Measurements from ENCODE around the gene CARD11. TPM values are rescaled to one million over a fixed set of nuclear protein-coding genes. Genes with fewer than 3 reads are reported as not detected.

CARD11 gene
- total RNA-seq, 1 donor from 2014 or later: 11.0 TPM

- TF ChIP-seq, protein P1, sequence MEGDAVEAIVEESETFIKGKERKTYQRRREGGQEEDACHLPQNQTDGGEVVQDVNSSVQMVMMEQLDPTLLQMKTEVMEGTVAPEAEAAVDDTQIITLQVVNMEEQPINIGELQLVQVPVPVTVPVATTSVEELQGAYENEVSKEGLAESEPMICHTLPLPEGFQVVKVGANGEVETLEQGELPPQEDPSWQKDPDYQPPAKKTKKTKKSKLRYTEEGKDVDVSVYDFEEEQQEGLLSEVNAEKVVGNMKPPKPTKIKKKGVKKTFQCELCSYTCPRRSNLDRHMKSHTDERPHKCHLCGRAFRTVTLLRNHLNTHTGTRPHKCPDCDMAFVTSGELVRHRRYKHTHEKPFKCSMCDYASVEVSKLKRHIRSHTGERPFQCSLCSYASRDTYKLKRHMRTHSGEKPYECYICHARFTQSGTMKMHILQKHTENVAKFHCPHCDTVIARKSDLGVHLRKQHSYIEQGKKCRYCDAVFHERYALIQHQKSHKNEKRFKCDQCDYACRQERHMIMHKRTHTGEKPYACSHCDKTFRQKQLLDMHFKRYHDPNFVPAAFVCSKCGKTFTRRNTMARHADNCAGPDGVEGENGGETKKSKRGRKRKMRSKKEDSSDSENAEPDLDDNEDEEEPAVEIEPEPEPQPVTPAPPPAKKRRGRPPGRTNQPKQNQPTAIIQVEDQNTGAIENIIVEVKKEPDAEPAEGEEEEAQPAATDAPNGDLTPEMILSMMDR (IDR thresholded peaks at IDR 0.05; ENCODE audit: unreplicated experiment): no peak
- H3K4me1 Mint-ChIP-seq (ENCODE audit: low read depth): peaks cover 18% of the 10 kb centered on the region
- H3K27ac Mint-ChIP-seq: no peak overlapping the region
- no peak for DNase-seq (ENCODE audit: low spot score, unreplicated experiment)
- no peak overlapping the region for H3K4me3 Mint-ChIP-seq (ENCODE audit: low read depth)
- no peaks in the 10 kb centered on the region for H3K36me3 Mint-ChIP-seq (ENCODE audit: insufficient read depth)
- peaks cover 4% of the 10 kb centered on the region for H3K27me3 Mint-ChIP-seq
- H3K9me3 Mint-ChIP-seq (ENCODE audit: low read depth): peaks cover 4% of the 10 kb centered on the region
Observed at GRCh38 chr7:2982401-2982800, 61.3 kb downstream of the CARD11 start.

DNA sequence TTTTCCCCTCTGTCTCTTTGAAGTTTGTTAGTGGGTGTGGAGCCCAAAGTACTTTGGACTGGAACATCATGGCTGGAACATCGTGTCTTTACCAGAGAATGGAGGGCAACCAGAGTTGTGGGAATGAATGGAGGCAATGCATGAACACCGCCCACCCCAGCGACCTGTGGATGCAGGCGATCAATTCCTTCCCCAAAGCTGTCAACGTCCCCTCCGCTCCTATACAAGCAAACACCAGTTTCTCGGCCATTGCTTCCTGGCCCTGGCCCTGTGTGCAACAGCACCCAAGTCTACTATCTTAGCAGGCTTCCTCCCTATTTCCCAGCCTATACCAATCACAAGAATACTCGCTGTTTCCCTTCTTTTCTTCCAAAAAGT is 62.6 kb downstream of the CARD11 start:
- TF ChIP-seq, protein P1 (IDR thresholded peaks at IDR 0.05; ENCODE audit: unreplicated experiment): no peak
- Mint-ChIP-seq H3K27me3 (peaks cover 4% of the 10 kb centered on the region), H3K9me3 (ENCODE audit: low read depth) (no peaks in the 10 kb centered on the region), H3K36me3 (ENCODE audit: insufficient read depth) (no peaks in the 10 kb centered on the region), H3K27ac (no peak overlapping the region), H3K4me1 (ENCODE audit: low read depth) (peaks cover 20% of the 10 kb centered on the region), H3K4me3 (ENCODE audit: low read depth) (no peak overlapping the region)
- no peak for DNase-seq (ENCODE audit: low spot score, unreplicated experiment)

DNA sequence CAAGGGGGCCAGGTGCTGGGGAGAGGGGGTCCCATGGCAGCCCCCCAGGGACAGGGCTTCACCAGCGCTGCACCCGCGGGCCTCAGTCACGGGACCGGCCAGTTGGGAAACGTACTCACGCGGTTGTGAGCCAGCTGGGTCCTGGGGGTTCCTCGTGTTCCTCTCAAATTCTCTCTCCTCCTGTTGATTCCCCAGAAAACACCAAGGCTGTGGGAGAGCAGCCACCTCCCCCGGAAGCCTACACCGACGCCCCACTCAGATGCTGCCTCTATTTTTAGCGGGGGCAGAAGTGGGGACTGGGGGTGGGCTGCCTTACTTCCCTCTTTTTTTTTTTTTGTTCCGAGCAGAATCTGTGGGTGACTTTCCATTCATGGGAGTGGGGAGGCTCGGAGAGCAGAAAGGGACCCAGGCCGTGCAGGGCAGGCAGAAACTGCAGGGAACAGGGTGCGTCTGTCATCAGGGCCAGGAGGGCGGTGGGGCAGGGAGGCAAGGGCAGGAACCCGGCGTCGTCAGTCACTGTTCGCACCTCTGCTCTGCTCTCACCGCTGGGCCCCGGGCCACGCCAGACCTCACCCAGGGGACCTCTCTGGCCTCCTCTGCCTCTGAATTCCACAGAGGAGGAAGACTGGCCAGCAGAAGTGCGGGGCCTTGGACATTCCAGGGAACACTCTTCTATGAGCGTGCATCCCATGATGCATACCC is 63.1 kb downstream of the CARD11 start:
- Mint-ChIP-seq H3K4me3 (ENCODE audit: low read depth) (no peak overlapping the region), H3K27me3 (peaks cover 4% of the 10 kb centered on the region), H3K27ac (no peak overlapping the region), H3K4me1 (ENCODE audit: low read depth) (peaks cover 24% of the 10 kb centered on the region), H3K36me3 (ENCODE audit: insufficient read depth) (no peaks in the 10 kb centered on the region), H3K9me3 (ENCODE audit: low read depth) (no peaks in the 10 kb centered on the region)
- TF ChIP-seq, protein P1 (IDR thresholded peaks at IDR 0.05; ENCODE audit: unreplicated experiment): no peak
- no peak for DNase-seq (ENCODE audit: low spot score, unreplicated experiment)

DNA sequence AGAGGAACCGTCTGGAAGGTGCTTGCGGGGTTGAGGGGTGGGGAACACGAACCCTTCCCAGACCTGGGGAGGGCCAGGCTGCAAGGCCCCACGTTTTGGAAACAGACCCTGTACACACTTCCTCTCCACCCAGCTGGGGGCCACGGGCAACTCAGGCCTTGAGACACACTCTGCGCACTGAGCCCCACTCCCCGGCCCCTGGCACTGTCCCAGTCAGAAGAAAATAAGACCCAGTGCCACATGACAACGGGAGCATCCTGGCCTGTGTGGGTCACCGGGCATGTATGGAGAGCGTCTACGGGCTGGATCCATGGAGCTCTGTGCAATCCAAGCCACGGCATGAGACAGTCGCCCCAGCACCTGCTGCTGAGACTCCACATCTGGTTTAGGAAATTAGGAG is 63.7 kb downstream of the CARD11 start:
- Mint-ChIP-seq H3K4me3 (ENCODE audit: low read depth) (no peak overlapping the region), H3K36me3 (ENCODE audit: insufficient read depth) (no peaks in the 10 kb centered on the region), H3K27me3 (peaks cover 4% of the 10 kb centered on the region), H3K27ac (no peak overlapping the region), H3K9me3 (ENCODE audit: low read depth) (no peaks in the 10 kb centered on the region), H3K4me1 (ENCODE audit: low read depth) (peaks cover 24% of the 10 kb centered on the region)
- no peak for DNase-seq (ENCODE audit: low spot score, unreplicated experiment)
- TF ChIP-seq, protein P1 (IDR thresholded peaks at IDR 0.05; ENCODE audit: unreplicated experiment): no peak

GRCh38 chr7:2979201-2979631 is 64.5 kb downstream of the CARD11 start:
- peaks cover 24% of the 10 kb centered on the region for H3K4me1 Mint-ChIP-seq (ENCODE audit: low read depth)
- no peaks in the 10 kb centered on the region for H3K36me3 Mint-ChIP-seq (ENCODE audit: insufficient read depth)
- H3K9me3 Mint-ChIP-seq (ENCODE audit: low read depth): no peaks in the 10 kb centered on the region
- DNase-seq (ENCODE audit: low spot score, unreplicated experiment): no peak
- no peak overlapping the region for H3K27ac Mint-ChIP-seq
- H3K27me3 Mint-ChIP-seq: peaks cover 4% of the 10 kb centered on the region
- H3K4me3 Mint-ChIP-seq (ENCODE audit: low read depth): peak overlapping the region; percentile 37
- TF ChIP-seq, protein P1 (IDR thresholded peaks at IDR 0.05; ENCODE audit: unreplicated experiment): no peak

All from progenitor cell of endocrine pancreas (in vitro differentiated cells).